ENCODE measurements around the gene KIFC1. TPM values are rescaled to one million over a fixed set of nuclear protein-coding genes. Genes with fewer than 3 reads are reported as not detected.
A peak's percentile ranks its signal among the peaks of the same experiment; 100 is the strongest.
"Not testable (repeated sequence)": the region's sequence is repeated elsewhere in the genome, so short reads cannot be mapped to it uniquely, and the experiment has no call there.

Gene KIFC1
- total RNA-seq = 1 to 10 TPM in 2 of 4 donors, under 1 TPM in 2; 0.13 to 4.3 (median 0.91) TPM

GRCh38 chr6:33391278-33391921, at the start of gene KIFC1:
KIFC1 (plus strand) TSS chr6:33391823; CDS start chr6:33391986, 163 bp downstream.
- intact Hi-C loops (cut with DNase I) = no loop called here
- peak; percentile 89 to 99 (median 96) for TF ChIP-seq CTCF (IDR thresholded peaks at IDR 0.05)
- no peak for TF ChIP-seq POLR2A (IDR thresholded peaks at IDR 0.05)
- Histone ChIP-seq H3K4me3 (replicated peaks in 1 of 3) (peak within 1 kb of the TSS in 1 of 3 donors; percentile 34), H3K4me1 (peaks cover 15 to 16% of the 10 kb centered on the region in 2 donors), H3K27ac (peak within 1 kb of the TSS; percentile 87 to 97 (median 96)), H3K36me3 (no peaks in the 10 kb centered on the region), H3K9me3 (no peaks in the 10 kb centered on the region), H3K27me3 (no peaks in the 10 kb centered on the region)
- WGBS, 2 donors = 0 to 2% methylated on average over 22 to 61 of the region's 67 CpGs
- DNase-seq = peak; percentile 99

GRCh38 chr6:33343606-33343952, 48.0 kb upstream of the KIFC1 start:
- H3K36me3 ChIP-seq; DNase-seq; H3K27ac ChIP-seq; H3K27me3 ChIP-seq; H3K4me3 ChIP-seq (replicated peaks in 1 of 3); H3K9me3 ChIP-seq; intact Hi-C loops (cut with DNase I): not testable (repeated sequence)
- WGBS, 2 donors = 89 to 92% methylated on average over 7 of the region's 7 CpGs
- peaks cover 7 to 16% of the 10 kb centered on the region in 2 donors for H3K4me1 ChIP-seq

GRCh38 chr6:33343953-33344611, 47.5 kb upstream of the KIFC1 start:
- DNase-seq = no peak
- TF ChIP-seq POLR2A (IDR thresholded peaks at IDR 0.05) (no peak), CTCF (IDR thresholded peaks at IDR 0.05) (no peak)
- Histone ChIP-seq H3K4me1 (peaks cover 7 to 16% of the 10 kb centered on the region in 2 donors), H3K36me3 (no peaks in the 10 kb centered on the region), H3K27ac (peak overlapping the region; percentile 62 to 73 (median 72)), H3K4me3 (replicated peaks in 1 of 3) (no peak overlapping the region), H3K9me3 (no peaks in the 10 kb centered on the region), H3K27me3 (no peaks in the 10 kb centered on the region)
- intact Hi-C loops (cut with DNase I) = no loop called here
- 65 to 82% methylated on average over 6 of the region's 6 CpGs for WGBS, 2 donors

- intact Hi-C loops (cut with DNase I) = no loop called here
- peak; percentile 84 to 90 for DNase-seq
- no peaks in the 10 kb centered on the region for H3K36me3 ChIP-seq
- WGBS, 2 donors = 9 to 15% methylated on average over 21 to 22 of the region's 22 CpGs
- TF ChIP-seq POLR2A (IDR thresholded peaks at IDR 0.05) (no peak), CTCF (IDR thresholded peaks at IDR 0.05) (peak in 5 of 6 experiments; percentile 20 to 85 (median 72))
- no peak overlapping the region for H3K4me3 ChIP-seq (replicated peaks in 1 of 3)
- peak overlapping the region; percentile 62 to 73 (median 72) for H3K27ac ChIP-seq
- no peaks in the 10 kb centered on the region for H3K27me3 ChIP-seq
- H3K9me3 ChIP-seq = no peaks in the 10 kb centered on the region
- H3K4me1 ChIP-seq = peaks cover 7 to 16% of the 10 kb centered on the region in 2 donors
Measured at GRCh38 chr6:33344701-33345697, 46.6 kb upstream of the KIFC1 start.

- H3K9me3 ChIP-seq; H3K27me3 ChIP-seq; H3K27ac ChIP-seq; H3K4me3 ChIP-seq (replicated peaks in 1 of 3); H3K36me3 ChIP-seq; DNase-seq; intact Hi-C loops (cut with DNase I): not testable (repeated sequence)
- H3K4me1 ChIP-seq = peaks cover 7 to 16% of the 10 kb centered on the region in 2 donors
- WGBS, 2 donors = 92 to 93% methylated on average over 5 of the region's 5 CpGs
Measured at GRCh38 chr6:33346972-33347371, 44.7 kb upstream of the KIFC1 start.

Measured in thyroid gland (tissue), 4 donors.